CD1c-positive myeloid dendritic cell (primary cell): ENCODE results near the gene LPO.

Experiments used
- DNase-seq: peaks from one replicate; pipeline ENCODE4 v3.0.0-alpha.2; 2016; ENCODE audit errors: extremely low spot score

The LPO gene

GRCh38 chr17:58262149-58262548 is 23.8 kb downstream of the LPO start:
- no peak for DNase-seq

GRCh38 chr17:58263773-58264172 is 25.4 kb downstream of the LPO start:
- no peak for DNase-seq

GRCh38 chr17:58264407-58265103 is 26.2 kb downstream of the LPO start:
- DNase-seq = no peak

DNA sequence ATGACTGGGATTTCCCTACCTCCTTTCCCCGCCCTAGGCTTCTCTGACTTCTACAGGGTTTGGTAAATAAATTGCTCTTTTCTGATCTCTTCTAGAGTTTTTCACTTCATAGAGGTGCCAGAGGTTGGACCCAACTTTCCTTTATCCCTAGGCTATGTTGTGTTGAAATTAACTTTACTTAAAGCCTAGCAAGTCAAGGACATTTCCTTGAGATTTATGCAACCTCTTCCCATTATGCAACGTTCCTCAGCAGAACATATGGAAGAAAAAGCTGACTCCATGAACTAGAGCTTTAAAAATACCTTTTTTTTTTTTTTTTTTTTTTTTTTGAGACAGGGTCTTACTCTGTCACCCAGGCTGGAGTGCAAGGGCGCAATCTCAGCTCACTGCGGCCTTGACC is 26.9 kb downstream of the LPO start:
- no peak for DNase-seq

- no peak for DNase-seq
Measured at GRCh38 chr17:58265902-58266875, 27.8 kb downstream of the LPO start.

DNA sequence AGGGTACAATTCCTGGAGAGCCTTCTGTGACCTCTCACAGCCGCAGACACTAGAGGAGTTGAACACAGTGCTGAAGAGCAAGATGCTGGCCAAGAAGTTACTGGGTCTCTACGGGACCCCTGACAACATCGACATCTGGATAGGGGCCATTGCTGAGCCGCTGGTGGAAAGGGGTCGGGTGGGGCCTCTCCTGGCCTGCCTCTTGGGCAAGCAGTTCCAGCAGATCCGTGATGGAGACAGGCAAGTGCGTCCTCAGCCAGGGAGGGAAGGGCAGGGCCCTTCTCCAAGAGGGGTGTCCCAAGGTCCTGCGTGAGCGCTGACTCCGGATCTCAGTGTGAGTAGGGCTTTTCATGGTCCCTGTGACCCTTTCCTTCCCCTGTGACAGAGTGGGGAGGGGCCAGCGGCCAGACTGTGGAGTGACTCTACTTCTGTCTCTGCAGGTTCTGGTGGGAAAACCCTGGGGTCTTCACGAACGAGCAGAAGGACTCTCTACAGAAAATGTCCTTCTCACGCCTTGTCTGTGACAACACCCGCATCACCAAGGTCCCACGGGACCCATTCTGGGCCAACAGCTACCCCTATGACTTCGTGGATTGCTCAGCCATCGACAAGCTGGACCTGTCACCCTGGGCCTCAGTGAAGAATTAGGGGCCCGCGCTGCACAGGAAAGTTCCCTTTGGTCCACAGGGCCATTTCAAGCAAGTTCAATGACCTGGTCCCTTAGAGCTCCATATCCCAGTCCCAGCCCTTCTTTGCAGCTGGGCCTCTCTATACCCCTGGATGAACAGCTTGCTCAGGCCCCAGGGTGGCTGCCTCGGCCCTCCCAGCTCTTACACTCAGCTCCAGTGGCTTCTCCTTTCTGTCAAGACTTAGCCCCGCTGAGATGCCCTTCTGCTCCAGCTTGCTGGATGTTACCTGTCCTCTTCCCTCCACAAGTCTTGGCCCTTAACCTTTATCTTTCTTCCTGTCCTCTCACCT is 29.3 kb downstream of the LPO start:
- no peak for DNase-seq

DNA sequence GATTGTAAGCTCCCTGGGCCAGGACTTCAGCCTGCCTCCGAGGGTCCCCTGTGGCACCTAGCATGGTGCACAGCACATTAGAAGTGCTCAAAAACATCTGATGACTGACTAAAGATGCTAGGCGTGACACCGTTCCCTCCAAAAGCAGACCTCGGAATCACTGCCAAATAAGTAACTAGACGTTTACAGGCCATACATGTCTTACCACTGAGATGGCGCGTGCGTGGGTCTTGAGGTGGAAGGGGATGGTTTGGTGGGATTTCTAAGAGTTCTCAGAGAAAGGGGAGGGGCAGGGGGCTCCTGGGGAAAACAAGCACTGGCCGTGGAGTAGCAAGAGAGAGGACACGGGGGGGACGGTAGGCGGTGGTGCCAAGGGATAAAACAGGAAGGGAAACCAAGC is 29.9 kb downstream of the LPO start:
- no peak for DNase-seq

GRCh38 chr17:58268774-58269556 is 30.6 kb downstream of the LPO start:
- no peak for DNase-seq

DNA sequence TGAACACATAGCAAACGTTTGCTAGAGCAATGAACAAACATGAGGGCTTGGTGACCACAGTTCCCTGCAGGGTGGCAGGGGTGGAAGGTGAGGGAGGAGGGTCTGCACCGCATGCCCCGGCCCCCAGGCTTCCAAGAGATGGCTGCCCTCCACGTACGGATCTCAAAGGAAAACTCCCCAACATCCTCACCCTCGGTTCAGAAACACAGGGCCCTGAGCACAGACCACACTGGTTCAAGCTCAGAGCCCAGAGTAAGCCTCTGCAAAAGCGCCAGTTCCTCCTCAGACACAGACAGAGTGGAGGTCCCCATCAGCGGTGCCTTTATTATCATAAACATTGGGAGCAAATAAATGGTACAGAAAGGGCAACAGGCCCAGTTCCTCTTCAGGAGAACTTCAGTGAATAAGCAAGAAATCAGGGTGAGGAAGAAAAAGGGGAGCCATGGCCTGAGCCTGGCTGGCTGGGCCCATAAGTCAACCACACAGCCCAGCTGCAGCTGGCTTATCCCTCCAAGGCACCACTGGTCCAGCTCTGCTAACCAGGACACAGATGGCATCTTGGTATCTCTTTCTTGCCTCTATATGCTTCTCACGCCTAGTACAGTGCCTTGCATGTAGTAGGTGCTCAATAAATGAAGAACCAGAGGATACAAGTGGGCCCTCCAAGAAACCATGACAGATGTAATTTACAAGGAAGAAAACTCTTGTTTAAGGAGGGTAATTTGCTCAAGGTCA is 31.3 kb downstream of the LPO start:
- DNase-seq = no peak

DNA sequence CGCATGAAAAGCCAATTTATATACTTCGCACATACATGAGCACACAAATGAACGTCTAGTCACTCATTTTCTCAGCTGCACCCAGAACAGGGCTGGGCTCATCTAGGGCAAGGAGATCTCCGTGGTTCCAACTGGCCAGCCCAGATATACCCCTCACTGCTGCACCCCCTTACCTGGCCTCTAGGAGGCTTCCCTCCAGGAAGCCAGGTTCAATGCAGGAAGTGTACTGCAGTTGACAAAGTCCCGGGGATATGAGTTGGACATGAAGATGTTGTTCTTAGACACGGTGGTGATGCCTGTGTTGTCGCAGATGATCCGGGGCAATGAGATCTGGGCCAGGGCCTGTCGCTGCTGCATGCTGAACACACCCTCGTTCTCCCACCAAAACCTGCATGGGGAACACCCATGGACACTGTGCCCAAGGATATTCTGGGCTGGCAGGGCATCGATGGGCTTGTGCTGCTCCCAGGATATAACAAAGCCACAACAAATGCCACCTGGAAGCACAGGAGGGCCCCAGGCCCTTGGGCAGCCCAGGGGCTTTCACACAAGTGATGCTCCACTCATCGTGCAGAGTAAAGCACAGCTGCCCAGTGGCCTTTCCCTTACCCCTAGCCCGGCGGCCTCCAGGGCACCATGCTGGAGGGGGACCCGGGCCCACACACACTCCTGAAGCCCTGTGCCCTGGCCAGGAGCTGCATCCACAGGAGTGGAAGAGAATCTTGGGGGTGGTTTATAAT is 32.3 kb downstream of the LPO start:
- DNase-seq = no peak

DNA sequence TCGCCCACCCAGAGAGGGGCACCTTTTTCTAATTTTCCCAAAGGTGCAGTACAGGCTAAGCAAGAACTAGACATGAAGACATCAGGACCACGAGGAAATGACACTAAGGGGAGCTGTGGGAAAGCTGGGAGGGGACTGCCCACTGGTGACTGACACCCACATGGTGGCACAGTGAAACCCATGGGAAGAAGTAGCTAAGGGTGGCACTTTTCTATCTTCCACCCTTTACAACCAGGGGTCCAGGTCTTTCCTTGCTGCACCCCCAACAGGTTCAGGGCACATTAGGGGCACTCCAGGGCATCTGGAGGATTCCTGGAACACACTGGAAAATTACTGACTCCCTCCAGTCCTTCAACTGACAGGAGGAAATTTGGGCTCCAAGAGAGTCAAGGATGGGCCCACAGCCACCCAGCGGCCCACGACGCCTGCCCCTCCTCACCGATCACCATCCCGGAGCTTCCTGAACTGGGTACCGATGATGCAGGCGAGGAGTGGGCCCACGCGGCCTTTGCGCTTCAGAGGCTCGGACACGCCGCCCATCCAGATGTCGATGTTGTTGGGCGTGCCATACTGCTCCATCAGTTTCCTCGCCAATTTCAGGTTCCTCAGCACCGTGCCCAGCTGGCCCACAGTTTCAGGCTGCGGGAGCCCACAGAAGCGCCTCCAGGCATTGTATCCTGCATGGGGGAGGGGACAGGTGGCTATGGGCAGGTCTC is 33.0 kb downstream of the LPO start:
- no peak for DNase-seq

DNA sequence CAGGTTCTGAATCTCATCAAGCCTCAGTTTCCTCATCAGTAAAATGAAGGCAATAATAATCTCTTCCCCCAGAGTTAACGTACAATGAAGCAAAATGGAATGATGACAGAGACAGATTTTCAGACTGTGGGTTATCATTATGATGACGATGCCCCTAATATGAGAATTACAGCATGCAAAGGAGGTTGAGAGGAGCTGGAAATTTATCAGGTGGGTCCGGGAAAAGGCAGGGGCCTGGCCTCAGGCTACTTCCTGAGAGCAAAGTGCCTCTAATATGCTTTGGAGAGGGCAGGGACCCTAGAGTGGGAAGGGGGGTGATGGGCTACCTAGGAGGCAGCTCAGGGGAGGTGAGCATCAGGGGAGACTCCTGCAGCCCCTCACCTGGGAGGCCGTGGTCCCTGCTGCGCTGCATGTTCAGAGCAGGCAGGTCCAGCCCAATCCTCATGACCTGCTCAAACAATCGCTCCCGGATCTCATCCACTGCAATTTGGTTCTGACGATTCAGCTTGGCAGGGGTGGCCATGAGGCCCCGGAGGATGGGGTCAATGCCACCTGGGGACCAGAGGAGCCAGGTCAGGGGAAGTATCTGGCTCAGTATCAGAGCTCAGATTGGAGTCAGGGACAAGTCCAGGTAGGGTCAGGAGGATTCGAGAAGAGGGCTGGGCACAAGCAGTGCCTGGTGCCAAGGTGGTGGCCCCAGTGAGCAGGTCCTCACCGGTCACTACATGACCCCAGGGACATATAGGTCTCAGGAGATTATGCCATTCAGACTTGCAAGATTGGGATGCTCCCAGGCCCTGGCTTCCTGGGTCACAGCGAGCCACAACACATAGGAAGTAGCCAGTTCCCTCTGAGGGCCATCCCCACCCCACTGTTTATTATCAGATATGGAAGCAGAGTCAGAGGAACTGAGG is 34.2 kb downstream of the LPO start:
- DNase-seq = peak; percentile 65

GRCh38 chr17:58273453-58274104 is 35.2 kb downstream of the LPO start:
- peak; percentile 92 for DNase-seq

- no peak for DNase-seq
Measured at GRCh38 chr17:58275417-58275816, 37.0 kb downstream of the LPO start.

DNA sequence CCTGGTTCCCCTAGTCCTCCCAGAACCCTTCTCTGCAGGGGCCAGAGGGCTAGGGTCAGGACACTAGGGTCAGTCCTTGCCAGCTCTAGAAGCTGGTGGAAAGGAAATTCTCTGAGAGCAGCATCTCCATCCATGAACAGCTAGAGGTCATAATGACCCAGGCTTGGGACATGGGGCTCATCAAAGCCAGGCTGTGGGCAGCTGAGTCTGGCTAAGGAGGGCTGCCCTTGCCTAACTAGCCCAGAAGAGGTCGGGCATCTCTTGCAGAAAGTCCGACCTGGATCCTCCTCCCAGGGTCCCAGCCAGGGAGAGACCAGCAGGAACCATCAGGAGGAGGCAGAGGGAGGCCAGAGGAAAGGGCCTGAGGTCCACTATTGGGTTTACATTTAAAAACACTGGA is 38.0 kb downstream of the LPO start:
- DNase-seq = no peak

GRCh38 chr17:58277107-58277801 is 38.9 kb downstream of the LPO start:
- DNase-seq = peak; percentile 58
